Left kidney (tissue), 2 donors: ENCODE measurements around the gene COL8A2. TPM values are rescaled to one million over a fixed set of nuclear protein-coding genes. Genes with fewer than 3 reads are reported as not detected.
A peak's percentile ranks its signal among the peaks of the same experiment; 100 is the strongest.

Experiments used
- DNase-seq: peaks from one replicate; pipeline ENCODE4 v3.0.0-alpha.2; 2013
- polyA plus RNA-seq: library from polyadenylated mRNA; unstranded; fragments of 120-200 nt; gene quantifications from one replicate; pipeline ENCODE4 v1.2.1, GENCODE V29; 2013; ENCODE audit not compliant: insufficient read length

Gene COL8A2
- polyA plus RNA-seq, 1 donor: 1.2 TPM

GRCh38 chr1:36089393-36090121, 35.5 kb downstream of the COL8A2 start:
- DNase-seq: no peak

GRCh38 chr1:36088577-36089392, 36.2 kb downstream of the COL8A2 start, which contains the start of gene ADPRS:
Gene ADPRS, plus strand, starts transcription at chr1:36088892. Its CDS starts 13 bp downstream, at chr1:36088905.
- peak; percentile 82 for DNase-seq

- no peak for DNase-seq
Observed at GRCh38 chr1:36088265-36088576, 36.8 kb downstream of the COL8A2 start.

GRCh38 chr1:36087233-36088123, 37.5 kb downstream of the COL8A2 start:
- no peak for DNase-seq

GRCh38 chr1:36086529-36087232, 38.3 kb downstream of the COL8A2 start:
- DNase-seq: no peak

GRCh38 chr1:36085686-36086526, 39.1 kb downstream of the COL8A2 start:
- no peak for DNase-seq

GRCh38 chr1:36085126-36085525, 39.9 kb downstream of the COL8A2 start:
- DNase-seq: no peak

- DNase-seq: peak; percentile 30
Observed at GRCh38 chr1:36084497-36085115, 40.4 kb downstream of the COL8A2 start.

- DNase-seq: peak; percentile 86
Observed at GRCh38 chr1:36083635-36084496, 41.2 kb downstream of the COL8A2 start, which contains the start of gene TEKT2. Gene TEKT2, plus strand, starts transcription at chr1:36084094. Its CDS starts 828 bp downstream, at chr1:36084922.

GRCh38 chr1:36083219-36083618, 41.8 kb downstream of the COL8A2 start:
- DNase-seq: no peak

- DNase-seq: no peak
Observed at GRCh38 chr1:36081926-36082485, 43.0 kb downstream of the COL8A2 start.

- DNase-seq: no peak
Observed at GRCh38 chr1:36080801-36081200, 44.2 kb downstream of the COL8A2 start.

GRCh38 chr1:36080236-36080635, 44.8 kb downstream of the COL8A2 start:
- DNase-seq: no peak

GRCh38 chr1:36076979-36077573, 47.9 kb downstream of the COL8A2 start:
- no peak for DNase-seq

- no peak for DNase-seq
Observed at GRCh38 chr1:36070349-36070748, 54.7 kb downstream of the COL8A2 start.

- DNase-seq: no peak
Observed at GRCh38 chr1:36068866-36069265, 56.2 kb downstream of the COL8A2 start.

GRCh38 chr1:36067871-36068270, 57.2 kb downstream of the COL8A2 start:
- DNase-seq: no peak

GRCh38 chr1:36062315-36062714, 62.7 kb downstream of the COL8A2 start:
- DNase-seq: no peak
